Gastroesophageal sphincter (tissue), 3 donors: ENCODE data around the gene PTPRD.

Experiments
- CTCF ChIP-seq, 4 experiments: fragments of 200-600 bp in 2 of 4; fragments of 450-650 bp in 2 of 4; sonication (generic) in 1 of 4; IDR thresholded peaks; one replicate each; pipeline ENCODE4 v1.5.1; 2017 to 2019; ENCODE audit warnings: antibody characterized with exemption in 4 of 4, mild to moderate bottlenecking in 2 of 4, moderate library complexity in 2 of 4
- POLR2A ChIP-seq, 2 donors: fragments of 450-650 bp; IDR thresholded peaks; one replicate each; pipeline ENCODE4 v1.6.1; 2017; ENCODE audit warnings: antibody characterized with exemption in 2 of 2, mild to moderate bottlenecking in 2 of 2, moderate library complexity in 1 of 2
- POLR2AphosphoS5 ChIP-seq: sonication (generic); formaldehyde crosslinking; IDR thresholded peaks from one replicate; pipeline ENCODE4 v1.6.1; 2017; ENCODE audit warnings: antibody characterized with exemption

GRCh38 chr9:10403283-10403682 is 209.5 kb downstream of the PTPRD start:
- TF ChIP-seq CTCF (IDR thresholded peaks at IDR 0.05) (no peak), POLR2A (IDR thresholded peaks at IDR 0.05) (no peak), POLR2AphosphoS5 (no peak)
